ENCODE results near the gene DHX8. TPM values are rescaled to one million over a fixed set of nuclear protein-coding genes. Genes with fewer than 3 reads are reported as not detected.
"Not testable (repeated sequence)": the region's sequence is repeated elsewhere in the genome, so short reads cannot be mapped to it uniquely, and the experiment has no call there.

Gene DHX8
- total and polyA plus RNA-seq, 2 of the 4 experiments (the other 2 are of a cell fraction): 21.8 to 50.0 TPM

DNA sequence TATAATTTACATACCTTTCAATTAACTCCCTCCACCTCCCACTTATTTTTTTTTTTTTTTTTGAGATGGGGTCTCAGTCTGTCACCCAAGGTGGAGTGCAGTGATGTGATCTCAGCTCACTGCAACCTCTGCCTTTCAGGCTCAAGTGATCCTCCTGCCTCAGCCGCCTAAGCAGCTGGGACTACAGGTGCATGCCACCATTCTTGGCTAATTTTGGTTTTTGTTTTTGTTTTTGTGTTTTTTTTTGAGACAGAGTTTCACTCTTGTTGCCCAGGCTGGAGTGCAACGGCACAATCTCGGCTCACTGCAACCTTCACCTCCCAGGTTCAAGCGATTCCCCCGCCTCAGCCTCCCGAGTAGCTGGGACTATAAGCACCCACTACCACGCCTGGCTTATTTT is 25.7 kb downstream of the DHX8 start:
- H3K23ac ChIP-seq (ENCODE audit: low read depth, low read length); H2BK120ac ChIP-seq (ENCODE audit: low read depth, low read length); H4K91ac ChIP-seq (ENCODE audit: insufficient read depth, low read depth, low read length); H3K4me2 ChIP-seq (ENCODE audit: low read depth, low read length); DNase-seq; H3K9me3 ChIP-seq (ENCODE audit: control insufficient read depth, insufficient read depth, low read length); H3K79me1 ChIP-seq (ENCODE audit: low read depth in 1 of 2, low read length in 2 of 2); ATAC-seq (ENCODE audit: low read depth); H2BK5ac ChIP-seq (ENCODE audit: low read depth, low read length, poor library complexity, severe bottlenecking); H3K18ac ChIP-seq (ENCODE audit: low read depth, low read length); H3K9me1 ChIP-seq (ENCODE audit: insufficient read depth, low read length); H4K5ac ChIP-seq (ENCODE audit: low read depth, low read length); in situ Hi-C loops (cut with MboI; ENCODE audit: low sequenced_read_pairs); H3K27me3 ChIP-seq (ENCODE audit: control insufficient read depth, insufficient read depth, low read length); H2BK15ac ChIP-seq (ENCODE audit: low read depth, low read length); H2AFZ ChIP-seq (replicated peaks; ENCODE audit: low read length, poor library complexity); H4K20me1 ChIP-seq (ENCODE audit: insufficient read depth, low read length); H2BK20ac ChIP-seq (ENCODE audit: low read depth, low read length); H2AK9ac ChIP-seq (replicated peaks; ENCODE audit: low read depth, low read length, poor library complexity); POLR2A ChIA-PET (ENCODE audit: unreplicated experiment); H3K9ac ChIP-seq (ENCODE audit: low read depth, low read length); intact Hi-C loops (cut with micrococcal nuclease); H3K14ac ChIP-seq (replicated peaks; ENCODE audit: low read depth, low read length); H2AK5ac ChIP-seq (ENCODE audit: low read depth, low read length); H4K8ac ChIP-seq (ENCODE audit: low read depth in 2 of 2, low read length in 2 of 2); dilution Hi-C loops (cut with HindIII; ENCODE audit: low sequenced_read_pairs, unreplicated experiment); H3K4me1 ChIP-seq (ENCODE audit: control insufficient read depth, insufficient read depth, low read length); H3K27ac ChIP-seq (ENCODE audit: insufficient read depth, low read length); H3K56ac ChIP-seq (ENCODE audit: extremely low read depth, insufficient read depth, low read length); H3K4ac ChIP-seq (ENCODE audit: low read depth, low read length); H3K4me3 ChIP-seq (ENCODE audit: insufficient read depth, low read depth, low read length); BruUV-seq (replicated peaks): not testable (repeated sequence)
- WGBS, 2 experiments (ENCODE audit: extremely low coverage in 2 of 2, insufficient read length in 1 of 2): no CpG with 5 or more reads among the region's 7 CpGs
- H3K36me3 ChIP-seq (ENCODE audit: control insufficient read depth, insufficient read depth, low read length): peaks cover 44% of the 10 kb centered on the region
- CTCF ChIA-PET: interaction anchor here (0.7 kb wide), 2 partner anchors 14 to 24 kb away, joined by 3 to 5 read pairs; no protein-coding TSS in a partner anchor

DNA sequence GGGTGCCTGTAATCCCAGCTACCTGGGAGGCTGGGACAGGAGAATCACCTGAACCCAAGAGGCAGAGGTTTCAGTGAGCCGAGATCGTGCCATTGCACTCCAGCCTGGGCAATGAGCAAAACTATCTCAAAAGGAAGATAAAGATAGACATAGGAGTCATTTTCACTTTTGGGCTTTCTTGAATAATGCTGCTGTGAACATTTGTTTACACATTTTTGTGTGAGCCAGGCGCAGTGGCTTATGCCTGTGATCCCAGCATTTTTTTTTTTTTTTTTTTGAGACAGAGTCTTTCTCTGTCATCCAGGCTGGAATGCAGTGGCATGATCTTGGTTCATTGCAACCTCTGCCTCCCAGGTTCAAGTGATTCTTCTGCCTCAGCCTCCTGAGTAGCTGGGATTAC is 27.4 kb downstream of the DHX8 start:
- H4K91ac ChIP-seq (ENCODE audit: insufficient read depth, low read depth, low read length); BruUV-seq (replicated peaks); H2AK9ac ChIP-seq (replicated peaks; ENCODE audit: low read depth, low read length, poor library complexity); H3K27ac ChIP-seq (ENCODE audit: insufficient read depth, low read length); H2BK20ac ChIP-seq (ENCODE audit: low read depth, low read length); H2BK5ac ChIP-seq (ENCODE audit: low read depth, low read length, poor library complexity, severe bottlenecking); H3K4me1 ChIP-seq (ENCODE audit: control insufficient read depth, insufficient read depth, low read length); H3K9me3 ChIP-seq (ENCODE audit: control insufficient read depth, insufficient read depth, low read length); POLR2A ChIA-PET (ENCODE audit: unreplicated experiment); in situ Hi-C loops (cut with MboI; ENCODE audit: low sequenced_read_pairs); H2BK15ac ChIP-seq (ENCODE audit: low read depth, low read length); dilution Hi-C loops (cut with HindIII; ENCODE audit: low sequenced_read_pairs, unreplicated experiment); H4K8ac ChIP-seq (ENCODE audit: low read depth in 2 of 2, low read length in 2 of 2); H3K4ac ChIP-seq (ENCODE audit: low read depth, low read length); H3K56ac ChIP-seq (ENCODE audit: extremely low read depth, insufficient read depth, low read length); H3K4me2 ChIP-seq (ENCODE audit: low read depth, low read length); H3K14ac ChIP-seq (replicated peaks; ENCODE audit: low read depth, low read length); H2AFZ ChIP-seq (replicated peaks; ENCODE audit: low read length, poor library complexity); H3K18ac ChIP-seq (ENCODE audit: low read depth, low read length); H3K9me1 ChIP-seq (ENCODE audit: insufficient read depth, low read length); H3K79me1 ChIP-seq (ENCODE audit: low read depth in 1 of 2, low read length in 2 of 2); CTCF ChIA-PET; H3K9ac ChIP-seq (ENCODE audit: low read depth, low read length); H3K23ac ChIP-seq (ENCODE audit: low read depth, low read length); H2BK120ac ChIP-seq (ENCODE audit: low read depth, low read length); H3K27me3 ChIP-seq (ENCODE audit: control insufficient read depth, insufficient read depth, low read length); H3K4me3 ChIP-seq (ENCODE audit: insufficient read depth, low read depth, low read length); H4K5ac ChIP-seq (ENCODE audit: low read depth, low read length); H2AK5ac ChIP-seq (ENCODE audit: low read depth, low read length); H4K20me1 ChIP-seq (ENCODE audit: insufficient read depth, low read length): not testable (repeated sequence)
- intact Hi-C loops (cut with micrococcal nuclease): loop anchor here (10.0 kb wide), 1 partner anchor 296 kb away; the partner anchor contains the start of gene TMEM106A
- WGBS, 2 experiments (ENCODE audit: extremely low coverage in 2 of 2, insufficient read length in 1 of 2): no CpG with 5 or more reads among the region's 3 CpGs
- H3K36me3 ChIP-seq (ENCODE audit: control insufficient read depth, insufficient read depth, low read length): peaks cover 41% of the 10 kb centered on the region
- peak; percentile 25 for DNase-seq
- peak; percentile 77 for ATAC-seq (ENCODE audit: low read depth)
